K562 (cell line): ENCODE measurements around the gene RAP1A. TPM values are rescaled to one million over a fixed set of nuclear protein-coding genes. Genes with fewer than 3 reads are reported as not detected.

Experiments
- CBFB ChIP-seq: sonication (generic); formaldehyde crosslinking; IDR thresholded peaks from 2 replicates; pipeline ENCODE4 v1.4.0; 2020; ENCODE audit warnings: mild to moderate bottlenecking, missing genetic modification reagents
- CXXC5 ChIP-seq: fragments of 250-450 bp; sonication (Bioruptor Pico); IDR thresholded peaks from 2 replicates; pipeline ENCODE4 v1.8.0; 2022; ENCODE audit warnings: inconsistent platforms, mild to moderate bottlenecking, moderate library complexity
- ERF ChIP-seq: fragments of 450-650 bp; formaldehyde crosslinking; IDR thresholded peaks from 2 replicates; pipeline ENCODE4 v1.4.0; 2020; ENCODE audit warnings: mild to moderate bottlenecking, mixed read lengths
- FOSL1 ChIP-seq: fragments of 200-800 bp; sonication (Bioruptor generic); conservative IDR thresholded peaks from 2 replicates; pipeline ENCODE4 v1.6.1; 2016; ENCODE audit warnings: missing genetic modification characterization, missing compliant biosample characterization
- GTF2F1 ChIP-seq: IDR thresholded peaks from 2 replicates; pipeline ENCODE4 v1.6.1; 2011; ENCODE audit warnings: low read depth, low read length, improper control_type of control experiment
- HNRNPK ChIP-seq: fragments of 200-400 bp; formaldehyde crosslinking; IDR thresholded peaks from one replicate; pipeline ENCODE4 v1.6.1; 2018; ENCODE audit warnings: mild to moderate bottlenecking, low read depth, low read length; ENCODE audit not compliant: poor library complexity, severe bottlenecking
- KLF1 ChIP-seq: fragments of 450-650 bp; IDR thresholded peaks from 2 replicates; pipeline ENCODE4 v1.6.1; 2016; ENCODE audit warnings: missing genetic modification characterization, missing compliant biosample characterization
- TEAD1 ChIP-seq, 2 experiments: fragments of 450-650 bp in 1 of 2; sonication (generic) in 1 of 2; formaldehyde crosslinking; IDR thresholded peaks; 2 replicates each; pipeline versions ENCODE4 v1.4.0 to v1.8.0; 2020 to 2022; ENCODE audit warnings: mild to moderate bottlenecking in 2 of 2, missing genetic modification reagents in 1 of 2
- TOE1 ChIP-seq, 2 experiments: fragments of 450-650 bp in 1 of 2; sonication (generic) in 1 of 2; formaldehyde crosslinking in 1 of 2; IDR thresholded peaks; 2 replicates each; pipeline versions ENCODE4 v1.7.1 to v1.8.0; 2016 to 2022; ENCODE audit warnings: borderline replicate concordance in 2 of 2, mild to moderate bottlenecking in 2 of 2, antibody characterized with exemption in 1 of 2, inconsistent platforms in 1 of 2, low read depth in 1 of 2, missing genetic modification reagents in 1 of 2, moderate library complexity in 1 of 2
- ZNF311 ChIP-seq: fragments of 250-450 bp; sonication (Bioruptor Pico); IDR thresholded peaks from 2 replicates; pipeline ENCODE4 v1.4.0; 2020; ENCODE audit warnings: mild to moderate bottlenecking, moderate library complexity
- ZNF589 ChIP-seq: fragments of 200-800 bp; sonication (Bioruptor generic); IDR thresholded peaks from 2 replicates; pipeline ENCODE4 v1.6.1; 2016; ENCODE audit warnings: low read depth, missing genetic modification characterization, missing compliant biosample characterization
- polyA plus RNA-seq, 8 experiments: library from polyadenylated mRNA; depleted of rRNA in 4 of 8; stranded (reverse) in 5 of 8; unstranded in 3 of 8; fragments of >200 nt; fragmentation: Nextera tagmentation in 2 of 8; fragmentation: Illumina TruSeq in 1 of 8; extraction: Ambion mirVana in 2 of 8; extraction: Trizol in 1 of 8; gene quantifications; 2 replicates each; pipeline versions ENCODE4 v1.2.1 to v1.2.3, GENCODE V29; 2011 to 2014; ENCODE audit warnings: inconsistent platforms in 1 of 8, missing spikeins in 1 of 8
- total RNA-seq, 7 experiments: library from RNA; depleted of rRNA in 6 of 7; stranded (reverse); fragments of >200 nt in 6 of 7; fragmentation: Illumina TruSeq in 2 of 7; extraction: Trizol in 2 of 7; gene quantifications; 2 replicates each; pipeline versions ENCODE4 v1.2.1 to v1.2.3, GENCODE V29; 2011 to 2021; ENCODE audit warnings: low replicate concordance in 1 of 7
- TF ChIP-seq, protein P1 (sequence below): sonication (generic); formaldehyde crosslinking; IDR thresholded peaks from 2 replicates; pipeline ENCODE4 v1.8.1; 2023; ENCODE audit warnings: mild to moderate bottlenecking, missing genetic modification reagents
- TF ChIP-seq, protein P2 (sequence below), 2 experiments: fragments of 450-650 bp; IDR thresholded peaks; 2 replicates each; pipeline ENCODE4 v1.6.1; 2016; ENCODE audit warnings: mild to moderate bottlenecking in 2 of 2, borderline replicate concordance in 1 of 2, low read depth in 1 of 2, moderate library complexity in 1 of 2
- TF ChIP-seq, protein P3 (sequence below): sonication (generic); formaldehyde crosslinking; IDR thresholded peaks from 2 replicates; pipeline ENCODE4 v1.8.1; 2022; ENCODE audit warnings: missing genetic modification reagents

Gene RAP1A
- total and polyA plus RNA-seq, 9 of the 15 experiments (the other 6 are each of a cell fraction or from before 2014, with no cell fraction given): 13.4 to 86.2 (median 32.5) TPM

DNA sequence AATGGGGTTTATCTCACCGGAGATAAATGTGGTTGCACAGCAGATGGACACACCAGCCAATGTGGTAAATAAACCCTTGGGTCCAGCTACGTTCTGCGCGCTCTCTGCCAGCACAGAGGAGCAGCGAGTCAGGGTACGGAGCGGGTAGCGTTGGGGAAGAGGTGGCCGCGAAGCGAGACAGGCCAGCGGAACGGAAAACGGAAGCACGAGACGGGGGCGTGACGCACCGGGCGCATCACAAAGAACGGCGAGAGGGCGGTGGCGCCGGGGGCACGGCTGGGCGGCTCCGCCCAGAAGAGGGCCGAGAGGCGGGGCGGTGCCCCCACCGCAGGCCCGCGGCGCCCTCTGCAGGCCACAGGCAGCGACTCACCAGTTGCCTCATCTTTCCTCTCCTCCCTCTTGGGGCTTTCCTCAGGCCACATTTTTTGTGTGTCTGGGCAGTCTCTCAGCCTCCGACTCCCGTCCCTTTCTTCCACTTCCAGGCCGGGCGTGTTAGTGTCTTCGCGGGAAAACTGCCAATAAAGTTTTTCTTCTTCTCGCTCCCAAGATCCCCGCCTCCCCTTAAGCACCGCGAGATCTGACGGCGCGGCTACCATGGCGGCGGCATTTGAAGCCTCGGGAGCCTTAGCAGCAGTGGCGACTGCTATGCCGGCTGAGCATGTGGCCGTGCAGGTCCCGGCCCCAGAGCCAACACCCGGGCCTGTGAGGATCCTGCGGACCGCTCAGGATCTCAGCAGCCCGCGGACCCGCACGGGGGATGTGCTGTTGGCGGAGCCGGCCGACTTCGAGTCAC, 135.9 kb downstream of the RAP1A start, which contains the start of gene DDX20 (continued):
- TF ChIP-seq, protein P1, sequence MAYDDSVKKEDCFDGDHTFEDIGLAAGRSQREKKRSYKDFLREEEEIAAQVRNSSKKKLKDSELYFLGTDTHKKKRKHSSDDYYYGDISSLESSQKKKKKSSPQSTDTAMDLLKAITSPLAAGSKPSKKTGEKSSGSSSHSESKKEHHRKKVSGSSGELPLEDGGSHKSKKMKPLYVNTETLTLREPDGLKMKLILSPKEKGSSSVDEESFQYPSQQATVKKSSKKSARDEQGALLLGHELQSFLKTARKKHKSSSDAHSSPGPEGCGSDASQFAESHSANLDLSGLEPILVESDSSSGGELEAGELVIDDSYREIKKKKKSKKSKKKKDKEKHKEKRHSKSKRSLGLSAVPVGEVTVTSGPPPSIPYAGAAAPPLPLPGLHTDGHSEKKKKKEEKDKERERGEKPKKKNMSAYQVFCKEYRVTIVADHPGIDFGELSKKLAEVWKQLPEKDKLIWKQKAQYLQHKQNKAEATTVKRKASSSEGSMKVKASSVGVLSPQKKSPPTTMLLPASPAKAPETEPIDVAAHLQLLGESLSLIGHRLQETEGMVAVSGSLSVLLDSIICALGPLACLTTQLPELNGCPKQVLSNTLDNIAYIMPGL: peak; percentile 73; the same call in 1 of the 2 replicates
- TF ChIP-seq, protein P2, sequence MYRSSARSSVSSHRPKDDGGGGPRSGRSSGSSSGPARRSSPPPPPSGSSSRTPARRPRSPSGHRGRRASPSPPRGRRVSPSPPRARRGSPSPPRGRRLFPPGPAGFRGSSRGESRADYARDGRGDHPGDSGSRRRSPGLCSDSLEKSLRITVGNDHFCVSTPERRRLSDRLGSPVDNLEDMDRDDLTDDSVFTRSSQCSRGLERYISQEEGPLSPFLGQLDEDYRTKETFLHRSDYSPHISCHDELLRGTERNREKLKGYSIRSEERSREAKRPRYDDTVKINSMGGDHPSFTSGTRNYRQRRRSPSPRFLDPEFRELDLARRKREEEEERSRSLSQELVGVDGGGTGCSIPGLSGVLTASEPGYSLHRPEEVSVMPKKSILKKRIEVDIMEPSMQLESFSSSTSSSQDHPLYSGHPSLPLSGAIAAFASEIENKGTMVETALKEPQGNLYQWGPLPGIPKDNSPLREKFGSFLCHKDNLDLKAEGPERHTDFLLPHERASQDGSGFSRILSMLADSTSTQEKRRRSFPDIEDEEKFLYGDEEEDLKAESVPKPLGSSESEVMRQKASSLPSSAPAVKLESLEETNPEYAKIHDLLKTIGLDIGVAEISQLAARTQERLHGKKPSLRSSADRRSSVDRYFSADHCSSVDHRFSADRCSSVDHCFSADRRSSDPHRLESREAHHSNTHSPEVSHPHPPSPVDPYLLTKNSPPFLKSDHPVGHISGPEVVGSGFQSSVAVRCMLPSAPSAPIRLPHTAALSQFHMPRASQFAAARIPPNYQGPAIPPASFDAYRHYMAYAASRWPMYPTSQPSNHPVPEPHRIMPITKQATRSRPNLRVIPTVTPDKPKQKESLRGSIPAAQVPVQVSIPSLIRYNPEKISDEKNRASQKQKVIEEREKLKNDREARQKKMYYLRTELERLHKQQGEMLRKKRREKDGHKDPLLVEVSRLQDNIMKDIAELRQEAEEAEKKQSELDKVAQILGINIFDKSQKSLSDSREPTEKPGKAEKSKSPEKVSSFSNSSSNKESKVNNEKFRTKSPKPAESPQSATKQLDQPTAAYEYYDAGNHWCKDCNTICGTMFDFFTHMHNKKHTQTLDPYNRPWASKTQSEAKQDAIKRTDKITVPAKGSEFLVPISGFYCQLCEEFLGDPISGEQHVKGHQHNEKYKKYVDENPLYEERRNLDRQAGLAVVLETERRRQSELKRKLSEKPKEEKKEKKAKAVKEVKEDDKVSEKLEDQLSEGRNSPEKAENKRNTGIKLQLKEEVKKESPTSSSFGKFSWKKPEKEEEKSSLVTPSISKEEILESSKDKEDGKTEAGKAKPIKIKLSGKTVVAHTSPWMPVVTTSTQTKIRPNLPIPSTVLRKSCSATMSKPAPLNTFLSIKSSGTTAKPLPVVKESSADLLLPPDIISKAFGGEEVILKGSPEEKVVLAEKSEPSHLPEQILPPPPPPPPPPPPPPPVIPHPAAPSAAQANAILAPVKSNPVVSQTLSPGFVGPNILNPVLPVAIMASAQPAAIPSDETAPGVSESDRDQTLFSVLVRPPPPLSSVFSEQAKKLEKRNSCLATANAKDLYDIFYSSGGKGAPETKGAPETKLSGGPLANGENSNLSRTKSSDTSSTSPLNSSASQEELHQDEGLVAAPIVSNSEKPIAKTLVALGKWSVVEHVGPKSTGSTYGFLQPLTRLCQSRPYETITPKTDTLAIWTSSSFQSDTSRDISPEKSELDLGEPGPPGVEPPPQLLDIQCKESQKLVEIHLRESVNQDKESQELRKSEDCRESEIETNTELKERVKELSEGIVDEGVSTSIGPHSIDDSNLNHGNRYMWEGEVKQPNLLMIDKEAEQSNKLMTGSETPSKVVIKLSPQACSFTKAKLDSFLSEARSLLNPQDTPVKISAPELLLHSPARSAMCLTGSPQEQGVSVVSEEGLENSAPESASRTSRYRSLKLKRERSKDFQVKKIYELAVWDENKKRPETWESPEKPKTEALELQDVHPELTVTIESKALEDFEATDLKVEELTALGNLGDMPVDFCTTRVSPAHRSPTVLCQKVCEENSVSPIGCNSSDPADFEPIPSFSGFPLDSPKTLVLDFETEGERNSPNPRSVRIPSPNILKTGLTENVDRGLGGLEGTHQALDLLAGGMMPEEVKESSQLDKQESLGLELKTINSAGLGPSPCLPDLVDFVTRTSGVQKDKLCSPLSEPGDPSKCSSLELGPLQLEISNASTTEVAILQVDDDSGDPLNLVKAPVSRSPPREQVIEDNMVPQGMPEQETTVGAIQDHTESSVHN (IDR thresholded peaks at IDR 0.05; ENCODE audit: borderline replicate concordance in 1 of 2, low read depth in 1 of 2): no peak
- TF ChIP-seq, protein P3, sequence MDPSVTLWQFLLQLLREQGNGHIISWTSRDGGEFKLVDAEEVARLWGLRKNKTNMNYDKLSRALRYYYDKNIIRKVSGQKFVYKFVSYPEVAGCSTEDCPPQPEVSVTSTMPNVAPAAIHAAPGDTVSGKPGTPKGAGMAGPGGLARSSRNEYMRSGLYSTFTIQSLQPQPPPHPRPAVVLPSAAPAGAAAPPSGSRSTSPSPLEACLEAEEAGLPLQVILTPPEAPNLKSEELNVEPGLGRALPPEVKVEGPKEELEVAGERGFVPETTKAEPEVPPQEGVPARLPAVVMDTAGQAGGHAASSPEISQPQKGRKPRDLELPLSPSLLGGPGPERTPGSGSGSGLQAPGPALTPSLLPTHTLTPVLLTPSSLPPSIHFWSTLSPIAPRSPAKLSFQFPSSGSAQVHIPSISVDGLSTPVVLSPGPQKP (CRISPR knock-in tag): 0 out of 2 replicates have a peak, but pooled peaks have one; percentile 26
- TF ChIP-seq ZNF589: 0 out of 2 replicates have a peak, but pooled peaks have one; percentile 74
- TF ChIP-seq CBFB: peak; percentile 88; the same call in 1 of the 2 replicates
- TF ChIP-seq HNRNPK: no peak
- TF ChIP-seq TEAD1 (CRISPR knock-in tag; IDR thresholded peaks at IDR 0.05): peak in 1 of 2 experiments; percentile 34; a peak in 2 of 4 replicates
- TF ChIP-seq TOE1 (IDR thresholded peaks at IDR 0.05; ENCODE audit: borderline replicate concordance): peak; percentile 78; the same call in 1 of the 2 replicates
- TF ChIP-seq TOE1 (CRISPR knock-in tag; IDR thresholded peaks at IDR 0.05; ENCODE audit: borderline replicate concordance, low read depth): no peak
- TF ChIP-seq FOSL1: peak; percentile 85
- 0 out of 2 replicates have a peak, but pooled peaks have one; percentile 63 for TF ChIP-seq GTF2F1
- peak; percentile 97 for TF ChIP-seq CXXC5
- no peak for TF ChIP-seq ERF (CRISPR knock-in tag)
- peak; percentile 93 for TF ChIP-seq KLF1 (tag)
- no peak for TF ChIP-seq ZNF311 (CRISPR knock-in tag)
